Adrenal gland (tissue), 5 donors: Measurements from ENCODE around the gene RGL1.

ENCODE experiments used
- POLR2A ChIP-seq, 2 donors: fragments of 450-650 bp; IDR thresholded peaks; one replicate each; pipeline ENCODE4 v1.6.1; 2017; ENCODE audit warnings: antibody characterized with exemption in 2 of 2, mild to moderate bottlenecking in 2 of 2, moderate library complexity in 1 of 2
- TF ChIP-seq, protein P1 (sequence below), 6 experiments: fragments of 450-650 bp in 4 of 6; fragments of 200-600 bp in 2 of 6; sonication (generic) in 1 of 6; IDR thresholded peaks; 1 replicate in 5 of 6; 2 replicates in 1 of 6; pipeline versions ENCODE4 v1.5.1 to v1.8.0; 2016 to 2021; ENCODE audit warnings: antibody characterized with exemption in 6 of 6, mild to moderate bottlenecking in 2 of 6, moderate library complexity in 1 of 6
- donor health status: DM: no; HTN: no; CAD: no.

DNA sequence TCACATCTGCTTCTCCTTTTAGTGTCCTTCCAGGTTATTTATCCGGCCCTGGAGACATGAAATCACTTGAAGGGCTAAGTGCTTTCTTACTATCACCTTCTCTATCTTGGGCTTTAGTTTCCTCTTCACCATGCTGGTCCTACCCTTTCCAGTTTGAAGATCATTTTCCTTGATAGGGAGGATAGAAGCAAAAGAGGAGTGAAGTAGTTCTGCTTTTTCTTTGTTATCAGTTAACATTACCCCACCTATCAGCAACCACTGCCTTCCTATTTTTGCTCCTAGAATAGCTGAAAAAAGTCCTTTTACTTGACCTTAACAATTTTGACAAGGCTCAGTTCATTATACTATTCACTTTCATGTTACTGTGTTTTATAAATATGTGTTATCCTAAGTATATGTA is 19.4 kb downstream of the RGL1 start:
- no peak for TF ChIP-seq POLR2A (IDR thresholded peaks at IDR 0.05)
- TF ChIP-seq, protein P1, sequence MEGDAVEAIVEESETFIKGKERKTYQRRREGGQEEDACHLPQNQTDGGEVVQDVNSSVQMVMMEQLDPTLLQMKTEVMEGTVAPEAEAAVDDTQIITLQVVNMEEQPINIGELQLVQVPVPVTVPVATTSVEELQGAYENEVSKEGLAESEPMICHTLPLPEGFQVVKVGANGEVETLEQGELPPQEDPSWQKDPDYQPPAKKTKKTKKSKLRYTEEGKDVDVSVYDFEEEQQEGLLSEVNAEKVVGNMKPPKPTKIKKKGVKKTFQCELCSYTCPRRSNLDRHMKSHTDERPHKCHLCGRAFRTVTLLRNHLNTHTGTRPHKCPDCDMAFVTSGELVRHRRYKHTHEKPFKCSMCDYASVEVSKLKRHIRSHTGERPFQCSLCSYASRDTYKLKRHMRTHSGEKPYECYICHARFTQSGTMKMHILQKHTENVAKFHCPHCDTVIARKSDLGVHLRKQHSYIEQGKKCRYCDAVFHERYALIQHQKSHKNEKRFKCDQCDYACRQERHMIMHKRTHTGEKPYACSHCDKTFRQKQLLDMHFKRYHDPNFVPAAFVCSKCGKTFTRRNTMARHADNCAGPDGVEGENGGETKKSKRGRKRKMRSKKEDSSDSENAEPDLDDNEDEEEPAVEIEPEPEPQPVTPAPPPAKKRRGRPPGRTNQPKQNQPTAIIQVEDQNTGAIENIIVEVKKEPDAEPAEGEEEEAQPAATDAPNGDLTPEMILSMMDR (IDR thresholded peaks at IDR 0.05) = no peak
